HG03095 (cell line): ENCODE measurements around the gene KRTAP10-9.
"Not testable (repeated sequence)": the region's sequence is repeated elsewhere in the genome, so short reads cannot be mapped to it uniquely, and the experiment has no call there.

Experiments used
- ATAC-seq: cut with Tn5 transposase; IDR thresholded peaks from one replicate; pipeline ENCODE4 v1.9.1; 2021; ENCODE audit warnings: moderate library complexity; ENCODE audit not compliant: unreplicated experiment

The KRTAP10-9 gene

GRCh38 chr21:44658913-44659595, 32.2 kb downstream of the KRTAP10-9 start:
- no peak for ATAC-seq

- not testable (repeated sequence) for ATAC-seq
Observed at GRCh38 chr21:44661567-44661966, 34.7 kb downstream of the KRTAP10-9 start.

GRCh38 chr21:44664691-44665090, 37.8 kb downstream of the KRTAP10-9 start:
- ATAC-seq, result no peak

DNA sequence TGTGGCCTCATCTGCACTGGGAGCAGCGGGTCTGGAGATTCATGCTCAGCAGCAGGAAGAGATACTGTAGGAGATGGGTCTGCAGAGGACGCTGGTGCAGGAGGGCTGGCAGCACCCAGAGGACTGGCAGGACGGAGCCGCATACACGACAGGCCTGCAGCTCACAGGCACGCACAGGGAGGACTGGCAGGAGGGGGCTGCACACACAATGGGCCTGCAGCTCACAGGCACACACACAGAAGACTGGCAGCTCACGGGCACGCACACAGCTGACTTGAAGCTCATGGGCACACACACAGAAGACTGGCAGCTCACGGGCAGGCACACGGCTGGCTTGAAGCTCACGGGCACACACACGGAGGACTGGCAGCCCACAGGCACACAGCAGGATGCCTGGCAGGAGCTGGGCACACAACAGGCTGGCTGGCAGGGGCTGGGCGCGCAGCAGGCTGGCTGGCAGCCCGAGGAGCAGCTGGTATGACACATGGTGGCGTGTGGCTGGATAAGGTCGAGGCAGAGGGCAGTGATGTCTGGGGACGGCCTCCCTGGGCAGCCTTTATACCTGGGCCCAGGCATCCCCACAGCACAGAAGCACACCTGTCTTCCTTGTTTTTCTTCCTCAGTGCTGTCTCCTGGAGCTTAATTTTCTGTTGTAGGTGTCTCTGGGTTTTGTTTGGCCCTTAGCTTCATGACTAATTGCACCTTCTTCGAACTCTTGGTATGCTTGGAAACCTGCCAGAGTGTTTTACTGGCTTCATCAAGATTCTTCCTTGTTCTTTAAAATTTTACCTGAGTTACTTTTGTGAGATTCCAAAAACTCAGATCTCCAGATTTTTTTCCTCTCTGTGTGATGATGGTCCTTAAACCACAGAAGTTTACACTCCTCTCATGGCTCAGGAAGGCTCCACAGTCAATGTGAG, 39.8 kb downstream of the KRTAP10-9 start, which contains the start of gene KRTAP12-2:
Gene KRTAP12-2, minus strand, starts transcription at position 527 of the 920 bp plus-strand sequence. Its CDS starts 41 bp downstream, at position 486.
- no peak for ATAC-seq

- no peak for ATAC-seq
Observed at GRCh38 chr21:44667612-44668011, 40.7 kb downstream of the KRTAP10-9 start.

DNA sequence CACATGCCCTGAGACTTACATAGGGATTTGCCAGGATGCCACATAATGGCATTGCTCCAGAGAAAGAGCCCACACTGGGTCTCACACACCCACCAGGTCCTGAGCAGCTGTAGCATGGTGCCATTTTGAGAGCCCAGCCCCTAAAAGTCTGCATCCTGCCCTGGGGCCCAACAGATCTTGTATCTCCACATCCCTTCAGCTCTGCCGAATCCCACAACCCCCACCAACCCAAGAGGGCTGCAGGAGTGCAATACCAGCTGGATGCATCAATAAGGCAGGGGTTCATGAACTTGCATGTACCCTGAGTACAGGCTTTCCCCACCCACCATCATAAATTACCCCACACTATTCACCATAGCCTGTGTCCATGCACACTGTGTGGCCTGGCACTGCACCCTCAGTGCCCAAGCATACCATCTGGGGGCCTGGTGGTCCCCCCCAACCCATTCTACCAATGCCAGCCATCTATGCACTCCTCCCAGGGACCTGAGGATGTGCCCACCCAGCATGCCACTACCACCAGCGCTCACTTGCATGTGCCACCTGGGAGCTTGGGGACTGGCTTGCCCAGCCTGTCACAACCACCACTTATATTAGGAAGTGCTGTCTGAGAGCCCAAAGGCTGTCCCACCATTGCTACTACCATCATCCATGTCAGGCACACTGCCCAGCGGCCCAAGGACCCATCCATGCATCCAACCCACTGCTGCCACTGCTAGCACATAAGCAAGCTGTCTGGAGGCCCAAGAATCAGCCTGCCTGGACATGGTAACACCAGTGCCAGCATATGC, 43.9 kb downstream of the KRTAP10-9 start:
- ATAC-seq, result no peak

DNA sequence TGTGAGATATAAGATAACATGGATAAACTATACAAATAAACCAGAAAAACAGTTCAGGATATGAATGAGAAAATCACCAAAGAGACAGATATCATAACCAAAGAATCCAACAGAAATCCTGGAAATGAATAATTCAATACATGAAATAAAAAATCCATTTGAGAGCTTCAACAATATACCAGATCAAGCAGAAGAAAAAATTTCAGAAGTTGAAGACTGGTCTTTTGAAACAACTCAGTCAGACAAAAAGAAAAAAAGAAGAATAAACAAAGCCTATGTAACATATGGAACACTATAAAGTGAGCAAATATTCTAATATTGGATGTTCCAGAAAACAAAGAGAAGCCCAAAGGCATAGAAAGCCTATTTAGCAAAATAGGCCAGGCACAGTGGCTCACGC, 45.0 kb downstream of the KRTAP10-9 start:
- ATAC-seq, result no peak

- ATAC-seq, result no peak
Observed at GRCh38 chr21:44677881-44678280, 51.0 kb downstream of the KRTAP10-9 start.
